Loucy (cell line): ENCODE data around the gene ATP6V1G1.

Experiments used
- H2AFZ ChIP-seq: fragments of 200-600 bp; sonication (generic); 2 replicates; pipeline ENCODE4 v1.6.0; 2016; ENCODE audit warnings: antibody characterized with exemption, mild to moderate bottlenecking, low read length, moderate library complexity
- H3F3A ChIP-seq: fragments of 200-600 bp; 2 replicates; pipeline ENCODE4 v1.6.0; 2016; ENCODE audit warnings: antibody characterized with exemption, low read depth, mild to moderate bottlenecking
- H3K27me3 ChIP-seq: fragments of 200-600 bp; sonication (generic); 2 replicates; pipeline ENCODE4 v1.6.1; 2014; ENCODE audit warnings: low read length, mild to moderate bottlenecking; ENCODE audit not compliant: insufficient read depth, poor library complexity, severe bottlenecking
- H3K36me3 ChIP-seq: fragments of 200-600 bp; sonication (generic); 2 replicates; pipeline ENCODE4 v1.6.1; 2016; ENCODE audit warnings: low read length; ENCODE audit not compliant: insufficient read depth
- H3K4me1 ChIP-seq: fragments of 200-600 bp; sonication (generic); 2 replicates; pipeline ENCODE4 v1.5.1; 2014; ENCODE audit warnings: low read length, mild to moderate bottlenecking; ENCODE audit not compliant: insufficient read depth, poor library complexity, severe bottlenecking
- H3K4me2 ChIP-seq: fragments of 200-600 bp; sonication (generic); 2 replicates; pipeline ENCODE4 v1.6.0; 2014; ENCODE audit warnings: antibody characterized with exemption, low read length, low read depth, mild to moderate bottlenecking; ENCODE audit not compliant: poor library complexity, severe bottlenecking
- H3K4me3 ChIP-seq: fragments of 200-600 bp; sonication (generic); 2 replicates; pipeline ENCODE4 v1.5.1; 2014; ENCODE audit warnings: low read length, mild to moderate bottlenecking, mixed read lengths; ENCODE audit not compliant: poor library complexity, severe bottlenecking
- H3K79me2 ChIP-seq: fragments of 200-600 bp; sonication (generic); 2 replicates; pipeline ENCODE4 v1.6.1; 2014; ENCODE audit warnings: low read length; ENCODE audit not compliant: insufficient read depth
- H3K9ac ChIP-seq: fragments of 200-600 bp; sonication (generic); 2 replicates; pipeline ENCODE4 v1.6.0; 2014; ENCODE audit warnings: mild to moderate bottlenecking, low read depth, low read length, moderate library complexity; ENCODE audit not compliant: poor library complexity, severe bottlenecking
- H3K9me2 ChIP-seq: fragments of 200-600 bp; sonication (generic); replicated peaks from 2 replicates; pipeline ENCODE4 v1.6.1; 2016; ENCODE audit warnings: low read depth, low read length, mixed read lengths
- H3K9me3 ChIP-seq: fragments of 200-600 bp; sonication (generic); 2 replicates; pipeline ENCODE4 v1.6.1; 2014; ENCODE audit warnings: mild to moderate bottlenecking, antibody characterized with exemption, low read length, low read depth; ENCODE audit not compliant: insufficient read depth
- H4K20me1 ChIP-seq: fragments of 200-600 bp; sonication (generic); 2 replicates; pipeline ENCODE4 v1.6.0; 2014; ENCODE audit warnings: antibody characterized with exemption, low read length, mild to moderate bottlenecking; ENCODE audit not compliant: insufficient read depth, poor library complexity, severe bottlenecking
- CTCF ChIP-seq: fragments of 200-600 bp; sonication (generic); conservative IDR thresholded peaks from 2 replicates; pipeline ENCODE4 v1.5.1; 2014; ENCODE audit warnings: mild to moderate bottlenecking, antibody characterized with exemption, low read length
- EZH2phosphoT487 ChIP-seq: fragments of 200-600 bp; IDR thresholded peaks from 2 replicates; pipeline ENCODE4 v1.6.1; 2018; ENCODE audit warnings: antibody characterized with exemption, mild to moderate bottlenecking, moderate library complexity, borderline replicate concordance

Gene ATP6V1G1

GRCh38 chr9:114590328-114590727 lies 2.8 kb downstream of the ATP6V1G1 start:
- no peak overlapping the region for H3K9ac ChIP-seq
- H2AFZ ChIP-seq = no peak overlapping the region
- H3K4me2 ChIP-seq = peak overlapping the region; percentile 89
- peaks cover 28% of the 10 kb centered on the region for H3K36me3 ChIP-seq
- no peaks in the 10 kb centered on the region for H3K27me3 ChIP-seq
- no peaks in the 10 kb centered on the region for H3K9me3 ChIP-seq
- peaks cover 41% of the 10 kb centered on the region for H3K4me1 ChIP-seq
- H4K20me1 ChIP-seq = peaks cover 59% of the 10 kb centered on the region
- 0 out of 2 replicates have a peak, but pooled peaks cover 8% of the 10 kb centered on the region for H3F3A ChIP-seq
- H3K9me2 ChIP-seq = no peaks in the 10 kb centered on the region
- H3K79me2 ChIP-seq = peaks cover 75% of the 10 kb centered on the region
- TF ChIP-seq EZH2phosphoT487 (no peak), CTCF (no peak)
- peak overlapping the region; percentile 31 for H3K4me3 ChIP-seq

- Histone ChIP-seq H3F3A (0 out of 2 replicates have a peak, but pooled peaks cover 8% of the 10 kb centered on the region), H3K4me3 (peak overlapping the region; percentile 71), H3K4me2 (peak overlapping the region; percentile 91), H4K20me1 (peaks cover 64% of the 10 kb centered on the region), H3K9me2 (no peaks in the 10 kb centered on the region), H3K27me3 (no peaks in the 10 kb centered on the region), H3K9me3 (no peaks in the 10 kb centered on the region), H2AFZ (no peak overlapping the region), H3K79me2 (peaks cover 78% of the 10 kb centered on the region), H3K9ac (peak overlapping the region; percentile 70), H3K4me1 (peaks cover 41% of the 10 kb centered on the region), H3K36me3 (peaks cover 35% of the 10 kb centered on the region)
- TF ChIP-seq EZH2phosphoT487 (no peak), CTCF (no peak)
Observed at GRCh38 chr9:114591291-114591787, 3.8 kb downstream of the ATP6V1G1 start.

GRCh38 chr9:114591849-114592248 lies 4.3 kb downstream of the ATP6V1G1 start:
- peak overlapping the region; percentile 71 for H3K4me3 ChIP-seq

More at GRCh38 chr9:114591849-114592248, 4.3 kb downstream of the ATP6V1G1 start:
- H4K20me1 ChIP-seq = peaks cover 64% of the 10 kb centered on the region
- peaks cover 78% of the 10 kb centered on the region for H3K79me2 ChIP-seq
- H3K27me3 ChIP-seq = no peaks in the 10 kb centered on the region
- H3K4me1 ChIP-seq = peaks cover 40% of the 10 kb centered on the region
- H3K9ac ChIP-seq = peak overlapping the region; percentile 70
- H3K36me3 ChIP-seq = peaks cover 38% of the 10 kb centered on the region
- no peak overlapping the region for H2AFZ ChIP-seq
- no peaks in the 10 kb centered on the region for H3K9me2 ChIP-seq
- no peaks in the 10 kb centered on the region for H3K9me3 ChIP-seq
- peak overlapping the region; percentile 91 for H3K4me2 ChIP-seq
- H3F3A ChIP-seq = 0 out of 2 replicates have a peak, but pooled peaks cover 8% of the 10 kb centered on the region
- TF ChIP-seq EZH2phosphoT487 = no peak
- TF ChIP-seq CTCF = no peak
